GM19099 (cell line): ENCODE data around the gene TNS4.

Source experiments
- POLR2A ChIP-seq: IDR thresholded peaks from 3 replicates; pipeline ENCODE4 v1.6.1; 2011; ENCODE audit warnings: low read depth; ENCODE audit not compliant: insufficient read length; ENCODE audit errors: extremely low read depth

TNS4 gene

DNA sequence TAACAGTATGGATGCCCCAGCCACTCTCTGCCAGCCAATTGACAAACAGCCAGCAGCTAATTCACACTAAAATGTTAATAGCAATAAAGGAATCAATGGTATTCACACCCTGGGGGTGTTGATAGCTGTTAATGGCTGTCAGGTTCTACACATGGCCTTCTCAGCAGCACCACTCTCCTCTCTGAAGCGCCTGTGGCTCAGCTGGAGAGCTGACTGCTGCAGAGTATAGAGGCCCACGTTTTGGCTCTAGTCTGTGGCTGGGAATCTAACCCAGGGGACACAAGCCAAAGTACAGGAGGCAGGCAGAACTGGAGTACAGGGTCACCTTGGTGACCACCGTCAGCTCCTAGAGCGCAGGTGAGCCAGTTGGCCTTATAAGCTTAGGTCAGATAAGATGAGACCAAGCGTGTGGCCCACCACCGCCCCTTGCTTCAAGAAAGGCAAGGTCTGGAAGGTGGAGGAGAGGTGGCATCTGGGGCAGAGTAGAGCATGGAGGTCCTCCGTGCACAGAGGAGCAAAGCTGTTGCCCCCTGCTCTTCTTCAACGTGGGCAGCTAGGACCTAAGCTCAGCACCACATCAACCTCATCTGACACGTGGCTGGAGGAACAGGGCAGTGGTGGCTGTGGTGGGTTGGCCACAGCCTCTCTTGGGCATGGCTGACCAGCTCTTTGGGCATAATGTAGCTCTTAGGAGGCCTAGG lies 38.4 kb upstream of the TNS4 start:
- TF ChIP-seq POLR2A, result no peak

- TF ChIP-seq POLR2A, result no peak
Measured at GRCh38 chr17:40538936-40539705, 37.7 kb upstream of the TNS4 start.

- no peak for TF ChIP-seq POLR2A
Measured at GRCh38 chr17:40538019-40538935, 36.9 kb upstream of the TNS4 start.

- TF ChIP-seq POLR2A, result no peak
Measured at GRCh38 chr17:40536295-40537171, 35.1 kb upstream of the TNS4 start.

- no peak for TF ChIP-seq POLR2A
Measured at GRCh38 chr17:40535924-40536294, 34.5 kb upstream of the TNS4 start.

- TF ChIP-seq POLR2A, result no peak
Measured at GRCh38 chr17:40535438-40535837, 34.0 kb upstream of the TNS4 start.

DNA sequence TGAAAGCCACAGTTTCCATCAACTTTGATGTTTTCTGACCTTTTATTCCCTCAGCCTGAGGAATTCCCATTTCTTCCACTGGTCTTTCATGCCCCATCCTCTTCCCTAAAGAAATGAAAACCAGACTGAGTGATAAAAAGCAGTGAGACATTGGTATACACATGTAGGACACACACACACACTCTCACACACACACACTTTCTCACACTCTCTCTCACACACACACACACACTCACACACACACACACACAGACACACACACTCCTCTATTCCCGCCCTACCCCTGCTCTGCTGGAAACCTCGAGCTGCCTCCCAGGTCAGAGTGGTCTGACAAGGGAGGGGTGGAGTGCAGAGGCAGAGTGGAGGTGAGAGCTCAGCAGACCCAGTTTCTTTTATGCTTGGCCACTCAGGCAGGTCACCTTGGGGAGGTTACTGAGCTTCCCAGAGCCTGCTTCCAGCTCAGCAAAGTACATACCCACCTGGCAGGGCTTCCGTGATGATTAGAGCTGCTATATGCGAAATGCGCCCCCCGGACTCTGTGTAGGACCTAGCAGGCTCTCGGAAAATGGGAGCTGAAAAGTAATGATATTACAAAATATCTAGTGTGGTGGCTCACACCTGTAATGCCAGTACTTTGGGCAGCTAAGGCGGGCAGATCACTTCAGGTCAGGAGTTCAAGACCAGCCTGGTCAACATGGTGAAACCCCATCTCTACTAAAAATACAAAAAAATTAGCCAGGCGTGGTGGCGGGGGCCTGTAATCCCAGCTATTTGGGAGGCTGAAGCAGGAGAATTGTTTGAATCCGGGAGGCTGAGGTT lies 33.2 kb upstream of the TNS4 start:
- no peak for TF ChIP-seq POLR2A

DNA sequence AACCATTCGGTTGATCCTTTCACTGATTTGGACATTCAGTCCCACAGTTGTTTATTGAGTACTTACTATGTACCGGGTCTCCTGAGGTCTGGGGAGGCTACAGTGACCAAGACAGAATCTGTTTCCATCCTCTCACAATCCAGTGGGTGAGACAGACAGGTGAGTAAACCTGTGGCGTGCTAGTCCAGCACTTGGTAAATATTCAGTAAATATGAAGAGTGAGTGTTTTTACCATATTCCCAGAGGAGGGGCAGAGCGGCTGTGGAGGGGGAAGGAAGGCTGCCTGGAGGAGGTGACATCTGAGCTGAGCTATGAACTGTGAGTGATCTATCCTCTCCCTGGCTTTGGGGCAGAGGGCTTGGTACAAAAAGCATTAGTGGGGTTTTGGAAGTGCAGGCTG lies 32.5 kb upstream of the TNS4 start:
- no peak for TF ChIP-seq POLR2A

DNA sequence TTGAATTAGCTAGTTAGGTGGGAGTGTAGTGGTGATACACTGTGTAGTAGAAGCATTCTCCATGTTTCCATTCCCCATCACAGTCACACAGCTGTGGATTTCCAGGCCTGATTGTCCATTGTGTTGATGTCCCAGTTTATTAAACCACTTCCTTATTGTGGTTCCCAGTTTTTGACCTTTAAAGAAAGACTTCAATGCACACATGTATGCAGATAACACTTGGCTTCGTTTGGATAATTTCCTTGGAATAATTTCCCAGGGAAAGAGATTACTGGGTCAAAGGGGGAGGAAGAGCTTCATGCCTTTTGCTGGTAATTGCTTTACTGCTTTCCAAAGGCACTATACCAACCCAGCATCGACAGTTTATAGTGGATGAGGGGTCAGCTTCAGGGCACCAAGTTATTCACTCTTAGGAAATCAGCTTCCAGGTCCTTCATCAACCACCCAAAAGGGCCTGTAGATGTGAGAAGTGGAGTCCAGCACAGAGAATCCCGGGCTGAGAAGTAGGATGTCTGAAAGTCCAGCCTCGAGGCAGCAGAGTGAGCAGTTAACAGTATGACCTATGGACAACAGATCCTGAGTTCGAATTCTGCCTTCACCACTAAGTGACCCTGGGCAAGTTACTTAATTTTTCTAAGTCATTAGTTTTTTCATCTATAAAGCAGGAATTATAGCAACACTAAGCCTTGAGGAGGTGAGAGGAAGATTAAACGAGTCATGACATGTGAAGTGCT lies 31.3 kb upstream of the TNS4 start:
- no peak for TF ChIP-seq POLR2A

DNA sequence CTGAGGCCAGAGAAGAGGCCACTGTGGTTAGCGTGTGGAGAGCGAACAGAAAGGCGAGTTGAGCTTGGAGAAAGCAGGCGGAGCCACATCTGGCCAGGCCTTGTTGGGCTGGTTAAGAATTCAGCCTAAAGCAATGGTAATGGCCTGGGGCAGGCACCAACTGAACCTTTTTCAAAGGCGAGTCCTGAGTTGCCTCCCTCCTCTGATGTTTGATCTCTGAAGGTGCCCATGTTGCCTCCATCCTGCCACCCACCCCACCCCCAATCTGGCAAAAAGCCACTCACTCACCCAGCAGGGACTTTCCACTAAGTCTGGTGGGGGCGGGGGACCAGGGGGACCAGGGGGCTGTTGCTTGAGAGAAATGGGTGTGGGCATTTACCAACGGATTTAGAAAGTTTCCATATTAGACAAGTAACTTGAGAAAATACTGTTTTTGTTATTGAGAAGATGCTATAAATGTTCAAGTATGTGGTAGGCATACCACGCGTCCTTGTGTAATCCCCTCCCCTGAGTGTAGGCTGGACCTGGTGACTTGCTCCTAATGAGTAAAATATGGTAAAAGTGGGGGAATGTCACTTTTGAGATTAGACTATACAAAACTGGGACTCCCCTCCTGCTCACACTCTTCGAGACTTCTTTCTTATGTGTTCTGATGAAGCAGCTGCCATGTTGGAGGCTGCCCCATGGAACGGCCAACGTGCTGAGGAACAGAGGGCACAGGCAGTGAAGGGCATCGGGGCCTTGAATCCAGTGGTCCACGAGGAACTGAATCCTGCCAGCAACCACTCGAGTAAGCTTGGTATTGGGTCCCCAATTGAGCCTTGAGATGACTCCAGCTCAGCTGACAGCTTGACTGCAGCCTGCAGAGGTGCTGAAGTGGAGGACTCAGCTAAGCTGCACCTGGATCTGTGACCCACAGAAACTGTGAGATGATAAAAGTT lies 29.9 kb upstream of the TNS4 start:
- TF ChIP-seq POLR2A, result no peak

- no peak for TF ChIP-seq POLR2A
Measured at GRCh38 chr17:40530531-40530994, 29.1 kb upstream of the TNS4 start.

- TF ChIP-seq POLR2A, result no peak
Measured at GRCh38 chr17:40529991-40530390, 28.6 kb upstream of the TNS4 start.

DNA sequence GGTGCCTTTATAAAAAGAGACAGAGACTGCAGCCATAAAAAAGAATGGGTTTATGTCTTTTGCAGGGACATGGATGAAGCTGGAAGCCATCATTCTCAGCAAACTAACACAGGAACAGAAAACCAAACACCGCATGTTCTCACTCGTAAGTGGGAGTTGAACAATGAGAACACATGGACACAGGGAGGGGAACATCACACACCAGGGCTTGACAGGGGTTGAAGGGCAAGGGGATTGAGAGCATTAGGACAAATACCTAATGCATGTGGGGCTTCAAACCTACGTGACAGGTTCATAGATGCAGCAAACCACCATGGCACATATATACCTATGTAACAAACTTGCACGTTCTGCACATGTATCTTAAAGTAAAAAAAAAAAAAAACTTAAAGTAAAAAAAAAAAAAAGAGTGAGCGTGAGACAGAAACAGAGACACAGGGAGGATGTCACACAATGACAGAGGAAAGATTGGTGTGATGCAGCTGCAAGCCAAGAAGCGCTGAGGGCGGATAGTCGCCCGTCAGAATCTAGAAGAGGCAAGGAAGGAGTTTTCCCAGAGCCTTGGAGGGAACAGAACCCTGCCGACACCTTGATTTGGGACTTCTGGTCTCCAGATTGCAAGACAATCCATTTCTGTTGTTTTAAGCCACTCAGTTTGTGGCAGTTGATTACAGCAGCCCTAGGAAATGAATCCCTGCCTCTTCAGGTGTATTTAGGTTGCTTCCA lies 27.4 kb upstream of the TNS4 start:
- no peak for TF ChIP-seq POLR2A
